Natural killer cell (primary cell): ENCODE measurements around the gene MORN5. TPM values are rescaled to one million over a fixed set of nuclear protein-coding genes. Genes with fewer than 3 reads are reported as not detected.

ENCODE experiments used
- ATAC-seq, 3 donors: fragments of 150-1000 bp in 2 of 3; fragments of 200-7000 bp in 1 of 3; cut with Tn5 transposase; 1 replicate in 1 of 3; 2 replicates in 2 of 3; pipeline ENCODE4 v1.10.0; 2021; ENCODE audit warnings: mild to moderate bottlenecking in 2 of 3, moderate library complexity in 2 of 3
- DNase-seq, 2 donors: peaks; one replicate each; pipeline versions ENCODE4 v3.0.0 to v3.0.0-alpha.2; 2013 to 2021; ENCODE audit warnings: mixed read lengths in 1 of 2
- H3K27ac ChIP-seq: one replicate; pipeline ENCODE4 v1.5.1; 2013; ENCODE audit warnings: mild to moderate bottlenecking, low read length
- H3K27me3 ChIP-seq: one replicate; pipeline ENCODE4 v1.6.1; 2013; ENCODE audit warnings: low read length; ENCODE audit not compliant: control insufficient read depth, insufficient read depth
- H3K36me3 ChIP-seq: one replicate; pipeline ENCODE4 v1.6.1; 2013; ENCODE audit warnings: low read length; ENCODE audit not compliant: control insufficient read depth, insufficient read depth
- H3K4me1 ChIP-seq: one replicate; pipeline ENCODE4 v1.6.1; 2013; ENCODE audit warnings: low read length; ENCODE audit not compliant: control insufficient read depth, insufficient read depth
- H3K4me3 ChIP-seq: one replicate; pipeline ENCODE4 v1.5.1; 2013; ENCODE audit warnings: low read length
- H3K9me3 ChIP-seq: one replicate; pipeline ENCODE4 v1.6.1; 2013; ENCODE audit warnings: low read length; ENCODE audit not compliant: control insufficient read depth, insufficient read depth
- H3K27ac Mint-ChIP-seq, 2 donors: one replicate each; pipeline ENCODE4 v1.8.0; 2022; ENCODE audit warnings: mild to moderate bottlenecking in 2 of 2, mixed read lengths in 2 of 2, moderate library complexity in 1 of 2
- H3K27me3 Mint-ChIP-seq, 2 donors: one replicate each; pipeline ENCODE4 v1.8.0; 2022; ENCODE audit warnings: low read depth in 2 of 2, mixed read lengths in 2 of 2
- H3K36me3 Mint-ChIP-seq: one replicate; pipeline ENCODE4 v1.8.0; 2022; ENCODE audit warnings: mixed read lengths
- H3K4me1 Mint-ChIP-seq, 2 donors: one replicate each; pipeline ENCODE4 v1.8.0; 2022; ENCODE audit warnings: mixed read lengths in 2 of 2
- H3K4me3 Mint-ChIP-seq: one replicate; pipeline ENCODE4 v1.8.0; 2022; ENCODE audit warnings: mild to moderate bottlenecking, moderate library complexity, mixed read lengths
- H3K9me3 Mint-ChIP-seq, 2 donors: one replicate each; pipeline ENCODE4 v1.8.0; 2022; ENCODE audit warnings: mixed read lengths in 2 of 2
- CTCF ChIP-seq: fragments of 200-600 bp; IDR thresholded peaks from one replicate; pipeline ENCODE4 v1.8.0; 2022; ENCODE audit warnings: antibody characterized with exemption
- WGBS: methylation state at CpG from one replicate; pipeline ENCODE4 v1.1.7; 2013; ENCODE audit warnings: missing lambda C conversion rate; ENCODE audit not compliant: insufficient coverage; 5-methylcytosine and 5-hydroxymethylcytosine counted together
- intact Hi-C: fragments of 100-400 bp; cut with micrococcal nuclease; formaldehyde crosslinking; loops from one replicate; pipeline ENCODE4 v1.14.2; 2022
- total RNA-seq, 4 donors: library from RNA; stranded (reverse); fragments of 120-200 nt in 1 of 4; gene quantifications; one replicate each; pipeline versions ENCODE4 v1.2.3 to v1.2.4, GENCODE V29; 2013 to 2022

Gene MORN5
- total RNA-seq, 3 donors from 2014 or later (not counting 1 experiment from before 2014, with no cell fraction given) = not detected

- peak overlapping the region in 1 of 2 donors; percentile 53 for H3K27ac Mint-ChIP-seq
- H3K4me3 ChIP-seq = no peak overlapping the region
- peaks cover 49% of the 10 kb centered on the region for H3K36me3 ChIP-seq
- WGBS = 95% methylated on average over 3 of the region's 3 CpGs
- intact Hi-C loops = no loop called here
- H3K36me3 Mint-ChIP-seq = peaks cover 6% of the 10 kb centered on the region
- no peaks in the 10 kb centered on the region for H3K9me3 Mint-ChIP-seq
- no peaks in the 10 kb centered on the region for H3K9me3 ChIP-seq
- no peaks in the 10 kb centered on the region for H3K27me3 ChIP-seq
- H3K27ac ChIP-seq = no peak overlapping the region
- H3K4me1 ChIP-seq = no peaks in the 10 kb centered on the region
- peak in 1 of 3 donors; percentile 35 for ATAC-seq
- peaks cover 10 to 15% of the 10 kb centered on the region in 2 donors for H3K4me1 Mint-ChIP-seq
- H3K4me3 Mint-ChIP-seq = no peak overlapping the region
- H3K27me3 Mint-ChIP-seq = no peaks in the 10 kb centered on the region
- TF ChIP-seq CTCF = no peak
- no peak for DNase-seq
Observed at GRCh38 chr9:122144836-122145591, 14.7 kb upstream of the MORN5 start.

- Mint-ChIP-seq H3K27ac (no peak overlapping the region), H3K36me3 (peaks cover 6% of the 10 kb centered on the region), H3K9me3 (no peaks in the 10 kb centered on the region), H3K4me1 (peaks cover 10 to 15% of the 10 kb centered on the region in 2 donors), H3K4me3 (no peak overlapping the region), H3K27me3 (no peaks in the 10 kb centered on the region)
- Histone ChIP-seq H3K36me3 (peaks cover 49% of the 10 kb centered on the region), H3K9me3 (no peaks in the 10 kb centered on the region), H3K27ac (no peak overlapping the region), H3K4me3 (no peak overlapping the region), H3K27me3 (no peaks in the 10 kb centered on the region), H3K4me1 (no peaks in the 10 kb centered on the region)
- DNase-seq (no peak), ATAC-seq (no peak)
- no peak for TF ChIP-seq CTCF
- WGBS = 94% methylated on average over 2 of the region's 2 CpGs
- intact Hi-C loops = no loop called here
Observed at GRCh38 chr9:122145592-122145863, 14.2 kb upstream of the MORN5 start.

- H3K27ac Mint-ChIP-seq = no peak overlapping the region
- Histone ChIP-seq H3K27me3 (no peaks in the 10 kb centered on the region), H3K27ac (no peak overlapping the region), H3K4me1 (no peaks in the 10 kb centered on the region), H3K36me3 (peaks cover 27% of the 10 kb centered on the region), H3K4me3 (no peak overlapping the region), H3K9me3 (no peaks in the 10 kb centered on the region)
- 87% methylated on average over 3 of the region's 4 CpGs for WGBS
- intact Hi-C loops = no loop called here
- no peak for DNase-seq
- no peak overlapping the region for H3K4me3 Mint-ChIP-seq
- no peaks in the 10 kb centered on the region for H3K36me3 Mint-ChIP-seq
- TF ChIP-seq CTCF = no peak
- H3K9me3 Mint-ChIP-seq = no peaks in the 10 kb centered on the region
- H3K27me3 Mint-ChIP-seq = no peaks in the 10 kb centered on the region
- peaks cover 17 to 24% of the 10 kb centered on the region in 2 donors for H3K4me1 Mint-ChIP-seq
- no peak for ATAC-seq
Observed at GRCh38 chr9:122151267-122151828, 8.4 kb upstream of the MORN5 start.
